Sigmoid colon (tissue), 7 donors: ENCODE measurements around the gene ZNF17. TPM values are rescaled to one million over a fixed set of nuclear protein-coding genes. Genes with fewer than 3 reads are reported as not detected.

ENCODE experiments used
- DNase-seq: peaks from one replicate; pipeline ENCODE4 v3.0.0-alpha.2; 2019
- H3K27ac ChIP-seq, 4 donors: fragments of 200-600 bp; sonication (generic); one replicate each; pipeline ENCODE4 v1.5.1; 2016 to 2019; ENCODE audit warnings: mild to moderate bottlenecking in 1 of 4
- H3K27me3 ChIP-seq, 3 donors: fragments of 200-600 bp; sonication (generic); one replicate each; pipeline ENCODE4 v1.5.1; 2019; ENCODE audit warnings: mild to moderate bottlenecking in 1 of 3
- H3K36me3 ChIP-seq, 4 donors: fragments of 200-600 bp; sonication (generic); one replicate each; pipeline ENCODE4 v1.5.1; 2016 to 2019
- H3K4me1 ChIP-seq, 4 donors: fragments of 200-600 bp; sonication (generic); one replicate each; pipeline ENCODE4 v1.5.1; 2017 to 2019
- H3K4me3 ChIP-seq, 4 donors: fragments of 200-600 bp; sonication (generic); one replicate each; pipeline ENCODE4 v1.5.1; 2017 to 2019; ENCODE audit warnings: mild to moderate bottlenecking in 2 of 4, moderate library complexity in 1 of 4
- H3K9me3 ChIP-seq, 4 donors: fragments of 200-600 bp in 3 of 4; sonication (generic) in 3 of 4; one replicate each; pipeline versions ENCODE4 v1.5.1 to v1.6.1; 2013 to 2019
- EP300 ChIP-seq, 4 donors: sonication (generic); formaldehyde crosslinking; IDR thresholded peaks; one replicate each; pipeline ENCODE4 v1.6.1; 2017; ENCODE audit warnings: antibody characterized with exemption in 4 of 4
- POLR2A ChIP-seq, 2 donors: fragments of 450-650 bp; IDR thresholded peaks; one replicate each; pipeline ENCODE4 v1.6.1; 2016; ENCODE audit warnings: antibody characterized with exemption in 2 of 2, mild to moderate bottlenecking in 2 of 2, moderate library complexity in 2 of 2
- POLR2AphosphoS5 ChIP-seq, 4 donors: sonication (generic); formaldehyde crosslinking; IDR thresholded peaks; one replicate each; pipeline ENCODE4 v1.6.1; 2017; ENCODE audit warnings: antibody characterized with exemption in 4 of 4
- WGBS, 2 donors: extraction: QIAGEN DNeasy Blood & Tissue Kit; methylation state at CpG; one replicate each; pipeline ENCODE4 v1.1.7; 2013; 5-methylcytosine and 5-hydroxymethylcytosine counted together
- intact Hi-C: fragments of 100-400 bp; cut with DNase I; formaldehyde crosslinking; loops from one replicate; pipeline ENCODE4 v1.15.1; 2023
- polyA plus RNA-seq, 3 donors: library from polyadenylated mRNA; stranded (reverse); fragments of 200-250 nt; gene quantifications; one replicate each; pipeline ENCODE4 v1.2.3, GENCODE V29; 2013
- small RNA-seq, 3 donors: library from RNA; depleted of rRNA; stranded (forward); fragments of <200 nt; gene quantifications; one replicate each; pipeline ENCODE3, GENCODE V24; 2016
- total RNA-seq, 4 donors: library from RNA; depleted of rRNA; stranded (reverse); fragments of >200 nt; gene quantifications; one replicate each; pipeline ENCODE4 v1.1.0, GENCODE V29; 2016
- TF ChIP-seq, protein P1 (sequence below), 4 experiments: fragments of 450-650 bp in 3 of 4; fragments of 200-600 bp in 1 of 4; IDR thresholded peaks; one replicate each; pipeline ENCODE4 v1.5.1; 2016 to 2019; ENCODE audit warnings: antibody characterized with exemption in 4 of 4, mild to moderate bottlenecking in 3 of 4, moderate library complexity in 2 of 4
- donor health status: healthy with polysubstance abuse.
- donor health status: Bipolar disorder and iron deficiency.
- donor health status: healthy.

ZNF17 gene
- total and polyA plus RNA-seq, 7 donors: 0.69 to 14.0 (median 10.2) TPM

DNA sequence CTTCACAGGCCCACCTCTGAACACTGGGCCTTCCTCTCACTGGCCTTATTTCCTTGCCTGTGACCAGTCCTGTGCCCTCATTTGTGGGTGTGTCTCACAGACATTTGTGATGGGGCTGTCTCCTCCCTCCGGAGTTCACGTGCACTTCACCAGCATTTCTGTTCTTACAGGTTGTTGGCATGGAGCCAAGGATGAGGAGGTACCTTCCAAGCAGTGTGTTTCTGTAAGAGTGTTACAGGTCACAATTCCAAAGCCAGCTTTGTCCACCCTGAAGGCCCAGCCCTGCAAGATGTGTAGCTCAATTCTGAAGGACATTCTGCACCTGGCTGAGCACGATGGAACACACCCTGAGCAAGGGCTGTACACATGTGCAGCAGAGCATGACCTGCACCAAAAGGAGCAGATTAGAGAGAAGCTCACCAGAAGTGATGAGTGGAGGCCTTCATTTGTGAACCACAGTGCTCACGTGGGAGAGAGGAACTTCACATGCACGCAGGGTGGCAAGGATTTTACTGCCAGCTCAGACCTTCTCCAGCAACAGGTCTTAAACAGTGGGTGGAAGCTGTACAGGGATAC, 32.2 kb downstream of the ZNF17 start:
- no peak for DNase-seq
- Histone ChIP-seq H3K27ac (no peak overlapping the region), H3K9me3 (peaks cover 0 to 45% (median 16%) of the 10 kb centered on the region in 4 donors), H3K36me3 (peaks cover 4 to 27% (median 22%) of the 10 kb centered on the region in 4 donors), H3K4me3 (no peak overlapping the region), H3K27me3 (no peaks in the 10 kb centered on the region), H3K4me1 (no peaks in the 10 kb centered on the region)
- WGBS, 2 donors: 81 to 86% methylated on average over 5 of the region's 5 CpGs
- intact Hi-C loops: no loop called here
- TF ChIP-seq POLR2AphosphoS5 (IDR thresholded peaks at IDR 0.05): no peak
- TF ChIP-seq POLR2A (IDR thresholded peaks at IDR 0.05): no peak
- TF ChIP-seq, protein P1, sequence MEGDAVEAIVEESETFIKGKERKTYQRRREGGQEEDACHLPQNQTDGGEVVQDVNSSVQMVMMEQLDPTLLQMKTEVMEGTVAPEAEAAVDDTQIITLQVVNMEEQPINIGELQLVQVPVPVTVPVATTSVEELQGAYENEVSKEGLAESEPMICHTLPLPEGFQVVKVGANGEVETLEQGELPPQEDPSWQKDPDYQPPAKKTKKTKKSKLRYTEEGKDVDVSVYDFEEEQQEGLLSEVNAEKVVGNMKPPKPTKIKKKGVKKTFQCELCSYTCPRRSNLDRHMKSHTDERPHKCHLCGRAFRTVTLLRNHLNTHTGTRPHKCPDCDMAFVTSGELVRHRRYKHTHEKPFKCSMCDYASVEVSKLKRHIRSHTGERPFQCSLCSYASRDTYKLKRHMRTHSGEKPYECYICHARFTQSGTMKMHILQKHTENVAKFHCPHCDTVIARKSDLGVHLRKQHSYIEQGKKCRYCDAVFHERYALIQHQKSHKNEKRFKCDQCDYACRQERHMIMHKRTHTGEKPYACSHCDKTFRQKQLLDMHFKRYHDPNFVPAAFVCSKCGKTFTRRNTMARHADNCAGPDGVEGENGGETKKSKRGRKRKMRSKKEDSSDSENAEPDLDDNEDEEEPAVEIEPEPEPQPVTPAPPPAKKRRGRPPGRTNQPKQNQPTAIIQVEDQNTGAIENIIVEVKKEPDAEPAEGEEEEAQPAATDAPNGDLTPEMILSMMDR (IDR thresholded peaks at IDR 0.05): no peak
- no peak for TF ChIP-seq EP300 (IDR thresholded peaks at IDR 0.05)

DNA sequence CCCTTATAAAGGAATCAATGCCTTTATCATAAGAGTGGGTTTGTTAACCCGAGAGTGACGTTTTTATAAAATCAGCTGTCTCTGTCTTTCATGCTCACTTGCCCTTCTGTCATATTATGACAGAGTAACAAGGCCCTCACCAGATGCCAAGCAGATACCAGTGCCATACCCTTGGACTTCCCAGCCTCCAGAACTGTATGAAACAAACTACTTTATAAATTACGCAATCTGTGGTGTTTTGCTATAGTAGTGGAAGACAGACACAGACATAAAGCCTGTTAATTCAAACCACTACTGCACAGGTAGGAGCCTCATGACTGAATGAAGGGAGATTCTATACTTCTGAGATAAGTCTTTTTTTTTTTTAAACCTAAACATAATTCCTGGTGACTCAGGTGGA, 41.3 kb downstream of the ZNF17 start:
- DNase-seq: no peak
- no peak overlapping the region for H3K4me3 ChIP-seq
- no peak overlapping the region for H3K27ac ChIP-seq
- no peak for TF ChIP-seq POLR2A (IDR thresholded peaks at IDR 0.05)
- TF ChIP-seq EP300 (IDR thresholded peaks at IDR 0.05): no peak
- TF ChIP-seq, protein P1 (IDR thresholded peaks at IDR 0.05): no peak
- TF ChIP-seq POLR2AphosphoS5 (IDR thresholded peaks at IDR 0.05): no peak
- no peaks in the 10 kb centered on the region for H3K4me1 ChIP-seq
- no peaks in the 10 kb centered on the region for H3K36me3 ChIP-seq
- intact Hi-C loops: no loop called here
- peaks cover 0 to 17% (median 2%) of the 10 kb centered on the region in 4 donors for H3K9me3 ChIP-seq
- no peaks in the 10 kb centered on the region for H3K27me3 ChIP-seq
- 97 to 98% methylated on average over 3 of the region's 3 CpGs for WGBS, 2 donors

DNA sequence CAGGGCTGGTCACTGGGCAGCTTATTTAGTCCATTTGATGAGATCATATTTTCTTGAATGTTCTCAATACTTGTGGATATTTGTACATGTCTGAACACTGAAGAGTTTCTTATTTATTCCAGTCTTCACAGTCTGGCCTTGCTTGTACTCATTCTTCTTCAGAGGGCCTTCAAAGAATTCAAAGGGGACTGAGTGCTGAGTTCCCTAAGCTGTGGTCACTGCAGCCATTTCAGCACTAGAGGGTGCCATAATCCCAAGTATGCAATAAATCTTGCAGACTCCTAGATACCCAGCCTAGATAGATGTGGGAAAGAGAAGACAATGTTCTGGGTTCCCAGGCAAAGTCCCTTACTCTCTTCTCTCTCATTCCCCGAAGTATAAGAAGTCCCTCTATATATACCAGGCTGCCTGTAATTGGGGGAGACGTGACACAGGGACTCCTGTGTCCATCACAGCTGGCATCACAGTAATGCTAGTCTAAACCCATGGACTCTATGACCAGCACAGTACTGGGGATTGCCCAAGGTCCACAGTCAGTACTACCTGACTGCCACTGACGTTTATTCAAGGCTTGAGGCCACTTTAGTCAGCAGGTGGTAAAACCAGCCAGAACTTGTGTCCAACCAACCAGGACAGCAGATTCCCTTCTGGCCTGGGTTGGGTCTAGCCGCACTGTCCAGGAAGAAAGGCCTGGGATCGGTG, 54.9 kb downstream of the ZNF17 start:
- Histone ChIP-seq H3K36me3 (peaks cover 4 to 37% (median 7%) of the 10 kb centered on the region in 4 donors), H3K9me3 (peaks cover 24 to 62% (median 35%) of the 10 kb centered on the region in 4 donors), H3K4me1 (no peaks in the 10 kb centered on the region), H3K27me3 (no peaks in the 10 kb centered on the region), H3K4me3 (no peak overlapping the region), H3K27ac (no peak overlapping the region)
- intact Hi-C loops: no loop called here
- no peak for DNase-seq
- WGBS, 2 donors: 74 to 78% methylated on average over 5 of the region's 5 CpGs
- TF ChIP-seq POLR2AphosphoS5 (IDR thresholded peaks at IDR 0.05): no peak

- Histone ChIP-seq H3K27ac (no peak overlapping the region), H3K4me1 (no peaks in the 10 kb centered on the region), H3K4me3 (no peak overlapping the region), H3K9me3 (peaks cover 28 to 67% (median 42%) of the 10 kb centered on the region in 4 donors), H3K36me3 (peaks cover 4 to 41% (median 7%) of the 10 kb centered on the region in 4 donors), H3K27me3 (no peaks in the 10 kb centered on the region)
- TF ChIP-seq, protein P1 (IDR thresholded peaks at IDR 0.05): no peak
- WGBS, 2 donors: 97% methylated on average over 5 of the region's 5 CpGs
- DNase-seq: no peak
- intact Hi-C loops: no loop called here
Observed at GRCh38 chr19:57466489-57466888, 55.5 kb downstream of the ZNF17 start.

Small RNA genes within 50 kb of the gene (small RNA-seq; reads per million reads assigned to genes)
- 0 reads per million in 3 donors for gene VN1R107P

Other genes with a start within 250 kb of the ZNF17 start
- gene DUXA, start 243.7 kb upstream of the ZNF17 start, total RNA-seq: not detected
- not detected for gene DUXA, start 243.7 kb upstream of the ZNF17 start, polyA plus RNA-seq
- 10 to 100 TPM; 18.5 to 39.6 (median 28.0) TPM for gene ZNF264, start 219.7 kb upstream of the ZNF17 start, total RNA-seq
- gene ZNF264, start 219.7 kb upstream of the ZNF17 start, polyA plus RNA-seq: 1 to 10 TPM; 1.2 to 5.0 (median 2.8) TPM
- gene AURKC, start 180.1 kb upstream of the ZNF17 start, total RNA-seq: 1 to 10 TPM in 1 of 4 donors, under 1 TPM in 1, not detected in 2; 0.71 to 1.3 TPM
- gene AURKC, start 180.1 kb upstream of the ZNF17 start, polyA plus RNA-seq: 1 to 10 TPM in 1 of 3 donors, under 1 TPM in 1, not detected in 1; 0.63 to 1.4 TPM
- 10 to 100 TPM; 11.8 to 21.6 (median 17.5) TPM for gene ZNF805, start 170.5 kb upstream of the ZNF17 start, total RNA-seq
- gene ZNF805, start 170.5 kb upstream of the ZNF17 start, polyA plus RNA-seq: 1 to 10 TPM in 2 of 3 donors, under 1 TPM in 1; under 0.01 to 2.0 (median 1.2) TPM
- 10 to 100 TPM; 48.2 to 95.2 (median 55.1) TPM for gene ZNF460, start 130.7 kb upstream of the ZNF17 start, total RNA-seq
- gene ZNF460, start 130.7 kb upstream of the ZNF17 start, polyA plus RNA-seq: 1 to 10 TPM in 1 of 3 donors, under 1 TPM in 1, not detected in 1; 0.69 to 5.1 TPM
- gene ZNF543, start 90.7 kb upstream of the ZNF17 start, total RNA-seq: 1 to 10 TPM; 5.4 to 8.1 (median 7.5) TPM
- gene ZNF543, start 90.7 kb upstream of the ZNF17 start, polyA plus RNA-seq: 1 to 10 TPM in 1 of 3 donors, under 1 TPM in 2; 0.46 to 1.6 (median 0.60) TPM
- gene ZNF304, start 59.9 kb upstream of the ZNF17 start, total RNA-seq: 1 to 10 TPM; 7.1 to 9.6 (median 9.1) TPM
- gene ZNF304, start 59.9 kb upstream of the ZNF17 start, polyA plus RNA-seq: 1 to 10 TPM in 2 of 3 donors, under 1 TPM in 1; 0.92 to 3.1 (median 1.2) TPM
- 10 to 100 TPM; 21.3 to 28.1 (median 27.1) TPM for gene TRAPPC2B, start 47.6 kb upstream of the ZNF17 start, total RNA-seq
- gene TRAPPC2B, start 47.6 kb upstream of the ZNF17 start, polyA plus RNA-seq: 10 to 100 TPM in 2 of 3 donors, 1 to 10 TPM in 1; 9.2 to 18.0 (median 11.4) TPM
- 1 to 10 TPM in 3 of 4 donors, under 1 TPM in 1; 0.83 to 3.6 (median 2.8) TPM for gene ZNF547, start 47.6 kb upstream of the ZNF17 start, total RNA-seq
- 1 to 10 TPM in 1 of 3 donors, not detected in 2; 1.2 TPM for gene ZNF547, start 47.6 kb upstream of the ZNF17 start, polyA plus RNA-seq
- 10 to 100 TPM; 21.9 to 29.1 (median 22.8) TPM for gene ZNF548, start 21.3 kb upstream of the ZNF17 start, total RNA-seq
- gene ZNF548, start 21.3 kb upstream of the ZNF17 start, polyA plus RNA-seq: 10 to 100 TPM in 1 of 3 donors, 1 to 10 TPM in 2; 1.2 to 10.7 (median 1.8) TPM
- 1 to 10 TPM; 1.9 to 7.4 (median 4.0) TPM for gene ZNF749, start 24.2 kb downstream of the ZNF17 start, total RNA-seq
- gene ZNF749, start 24.2 kb downstream of the ZNF17 start, polyA plus RNA-seq: 10 to 100 TPM in 1 of 3 donors, 1 to 10 TPM in 2; 3.9 to 10.2 (median 6.7) TPM
- gene VN1R1, start 46.0 kb downstream of the ZNF17 start, total RNA-seq: 1 to 10 TPM in 3 of 4 donors, under 1 TPM in 1; 0.49 to 1.4 (median 1.2) TPM
- under 1 TPM in 1 of 3 donors, not detected in 2; 0.50 TPM for gene VN1R1, start 46.0 kb downstream of the ZNF17 start, polyA plus RNA-seq
- gene ZNF772, start 66.4 kb downstream of the ZNF17 start, total RNA-seq: 10 to 100 TPM; 12.8 to 17.1 (median 15.5) TPM
- 1 to 10 TPM in 1 of 3 donors, under 1 TPM in 2; 0.23 to 3.4 (median 0.60) TPM for gene ZNF772, start 66.4 kb downstream of the ZNF17 start, polyA plus RNA-seq
- 10 to 100 TPM in 2 of 4 donors, 1 to 10 TPM in 2; 5.2 to 16.1 (median 11.1) TPM for gene ZNF419, start 76.6 kb downstream of the ZNF17 start, total RNA-seq
- 1 to 10 TPM; 1.4 to 3.9 (median 3.0) TPM for gene ZNF419, start 76.6 kb downstream of the ZNF17 start, polyA plus RNA-seq
- 10 to 100 TPM in 3 of 4 donors, 1 to 10 TPM in 1; 8.4 to 34.1 (median 20.9) TPM for gene ZNF773, start 88.8 kb downstream of the ZNF17 start, total RNA-seq
- 1 to 10 TPM; 1.2 to 4.6 (median 1.6) TPM for gene ZNF773, start 88.8 kb downstream of the ZNF17 start, polyA plus RNA-seq
- 1 to 10 TPM; 4.2 to 6.4 (median 5.5) TPM for gene ZNF549, start 116.2 kb downstream of the ZNF17 start, total RNA-seq
- 1 to 10 TPM in 2 of 3 donors, under 1 TPM in 1; 0.46 to 2.6 (median 1.2) TPM for gene ZNF549, start 116.2 kb downstream of the ZNF17 start, polyA plus RNA-seq
- gene ZNF550, start 148.7 kb downstream of the ZNF17 start, total RNA-seq: 1 to 10 TPM; 4.1 to 6.6 (median 5.0) TPM
- gene ZNF550, start 148.7 kb downstream of the ZNF17 start, polyA plus RNA-seq: 1 to 10 TPM in 2 of 3 donors, under 1 TPM in 1; 0.92 to 3.7 (median 1.2) TPM
- gene ZNF416, start 167.8 kb downstream of the ZNF17 start, total RNA-seq: 1 to 10 TPM; 3.1 to 5.5 (median 4.2) TPM
- gene ZNF416, start 167.8 kb downstream of the ZNF17 start, polyA plus RNA-seq: 1 to 10 TPM in 1 of 3 donors, under 1 TPM in 2; 0.23 to 2.2 (median 0.60) TPM
- gene ZIK1, start 173.0 kb downstream of the ZNF17 start, total RNA-seq: 10 to 100 TPM in 1 of 4 donors, 1 to 10 TPM in 3; 4.8 to 10.5 (median 5.9) TPM
- gene ZIK1, start 173.0 kb downstream of the ZNF17 start, polyA plus RNA-seq: 1 to 10 TPM in 1 of 3 donors, under 1 TPM in 2; 0.23 to 3.9 (median 0.60) TPM
- gene ZNF530, start 188.7 kb downstream of the ZNF17 start, total RNA-seq: 10 to 100 TPM in 1 of 4 donors, 1 to 10 TPM in 3; 1.2 to 12.5 (median 3.1) TPM
- gene ZNF530, start 188.7 kb downstream of the ZNF17 start, polyA plus RNA-seq: 1 to 10 TPM; 1.4 to 3.3 (median 1.8) TPM
- gene ZNF134, start 203.1 kb downstream of the ZNF17 start, total RNA-seq: 10 to 100 TPM; 10.8 to 23.2 (median 17.0) TPM
- 1 to 10 TPM in 2 of 3 donors, under 1 TPM in 1; 0.92 to 6.5 (median 4.2) TPM for gene ZNF134, start 203.1 kb downstream of the ZNF17 start, polyA plus RNA-seq
- gene ZNF211, start 222.0 kb downstream of the ZNF17 start, total RNA-seq: 10 to 100 TPM; 11.8 to 14.4 (median 12.6) TPM
- 1 to 10 TPM; 1.8 to 6.5 (median 3.0) TPM for gene ZNF211, start 222.0 kb downstream of the ZNF17 start, polyA plus RNA-seq